NOMO-1 treated with dmso at 0.1 percent for 144 hours (cell line): ENCODE results near the gene TBR1.
A peak's percentile ranks its signal among the peaks of the same experiment; 100 is the strongest.

ENCODE experiments used
- DNase-seq: peaks from one replicate; lab custom pipeline; 2025; ENCODE audit not compliant: unreplicated experiment; lab: John Stamatoyannopoulos, UW

Gene TBR1

DNA sequence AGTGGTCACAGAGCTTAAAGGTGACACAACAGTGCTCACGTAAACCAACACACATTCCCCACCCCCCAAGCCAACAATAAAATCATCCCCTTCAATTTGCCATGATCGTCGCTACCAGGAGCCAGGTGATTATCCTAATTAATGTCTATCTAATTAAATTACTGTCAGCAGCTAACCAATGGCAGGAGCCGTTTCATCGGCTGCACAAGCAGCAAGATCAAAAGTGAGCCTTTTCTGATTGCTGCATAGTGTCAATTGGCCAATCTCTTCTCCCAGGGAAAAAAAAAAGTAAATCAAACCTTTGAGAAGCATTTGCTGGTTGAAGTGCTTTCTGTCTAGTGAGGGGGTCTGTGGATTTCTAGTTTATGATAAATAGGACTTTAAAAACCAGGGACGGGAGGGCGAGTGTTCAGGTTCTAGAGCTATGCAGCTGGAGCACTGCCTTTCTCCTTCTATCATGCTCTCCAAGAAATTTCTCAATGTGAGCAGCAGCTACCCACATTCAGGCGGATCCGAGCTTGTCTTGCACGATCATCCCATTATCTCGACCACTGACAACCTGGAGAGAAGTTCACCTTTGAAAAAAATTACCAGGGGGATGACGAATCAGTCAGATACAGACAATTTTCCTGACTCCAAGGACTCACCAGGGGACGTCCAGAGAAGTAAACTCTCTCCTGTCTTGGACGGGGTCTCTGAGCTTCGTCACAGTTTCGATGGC is at the start of gene TBR1:
Gene TBR1, plus strand, starts transcription at position 311 of the 721 bp plus-strand sequence. Its CDS starts 114 bp downstream, at position 425.
- no peak for DNase-seq

DNA sequence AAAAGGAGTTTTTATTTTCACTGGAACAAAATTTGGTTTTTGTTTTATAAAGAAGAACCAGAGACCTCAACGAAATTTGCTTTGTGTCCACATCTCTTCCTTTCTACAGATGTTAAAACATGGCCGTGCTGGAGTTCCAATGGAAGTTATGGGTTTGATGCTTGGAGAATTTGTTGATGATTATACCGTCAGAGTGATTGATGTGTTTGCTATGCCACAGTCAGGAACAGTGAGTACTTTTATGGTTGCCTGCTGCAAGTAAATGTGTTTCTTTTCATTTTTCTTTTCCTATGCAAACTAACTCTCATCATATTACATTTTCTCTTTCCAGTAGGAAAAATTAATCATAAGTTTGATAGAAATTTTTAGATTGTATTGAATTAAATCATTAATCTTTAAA is 48.4 kb upstream of the TBR1 start:
- DNase-seq, result no peak

DNA sequence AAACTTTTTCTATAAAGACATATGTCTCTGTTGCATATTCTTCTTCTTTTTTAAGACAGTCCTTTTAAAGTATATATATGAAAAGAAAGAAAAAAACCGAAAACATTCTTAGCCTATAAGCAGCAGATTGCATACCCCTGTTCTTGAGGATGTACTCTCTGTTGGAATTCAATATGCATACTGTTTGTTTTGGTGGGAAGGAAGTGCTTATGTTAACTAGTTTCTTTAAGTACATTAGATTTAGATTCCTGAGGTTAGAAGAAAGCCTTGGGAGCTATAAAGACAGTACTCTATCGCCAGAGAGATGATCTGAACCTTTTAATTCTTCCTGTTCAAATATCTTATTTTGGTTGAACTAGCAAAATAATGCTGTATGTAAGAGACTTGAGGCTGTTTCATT is 46.8 kb upstream of the TBR1 start:
- DNase-seq, result no peak

DNA sequence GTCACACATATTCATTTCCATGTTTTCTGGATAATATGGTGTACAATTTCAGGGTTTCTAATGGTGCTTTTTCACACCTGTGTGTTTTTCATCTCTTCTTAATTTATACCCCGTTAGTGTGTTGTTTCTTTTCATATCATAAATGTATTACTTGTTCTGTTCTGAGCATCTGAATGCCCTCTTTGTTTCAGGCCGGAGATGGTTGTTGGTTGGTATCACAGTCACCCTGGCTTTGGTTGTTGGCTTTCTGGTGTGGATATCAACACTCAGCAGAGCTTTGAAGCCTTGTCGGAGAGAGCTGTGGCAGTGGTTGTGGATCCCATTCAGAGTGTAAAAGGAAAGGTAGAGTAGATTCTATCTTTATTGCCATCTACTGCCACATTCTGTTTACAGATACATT is 45.1 kb upstream of the TBR1 start:
- DNase-seq, result no peak

DNA sequence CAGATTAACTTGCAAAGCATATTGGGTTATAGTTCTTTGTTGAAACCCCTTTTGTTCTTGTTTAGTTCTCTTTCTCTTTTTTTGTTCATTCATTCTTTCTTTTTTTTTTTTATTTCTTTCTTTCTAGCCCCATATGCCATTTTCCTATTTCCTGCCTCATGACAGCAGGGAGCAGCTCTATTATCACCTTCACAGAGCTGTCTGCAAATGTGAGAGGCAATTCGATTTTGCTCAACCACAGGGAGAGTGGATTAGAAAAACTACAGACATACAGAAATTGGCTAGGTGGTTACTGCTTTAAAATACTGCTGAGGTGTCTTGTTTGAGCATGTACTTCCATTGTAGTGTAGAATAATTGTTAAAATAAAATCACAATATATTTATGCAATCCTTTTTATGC is 44.2 kb upstream of the TBR1 start:
- no peak for DNase-seq

DNA sequence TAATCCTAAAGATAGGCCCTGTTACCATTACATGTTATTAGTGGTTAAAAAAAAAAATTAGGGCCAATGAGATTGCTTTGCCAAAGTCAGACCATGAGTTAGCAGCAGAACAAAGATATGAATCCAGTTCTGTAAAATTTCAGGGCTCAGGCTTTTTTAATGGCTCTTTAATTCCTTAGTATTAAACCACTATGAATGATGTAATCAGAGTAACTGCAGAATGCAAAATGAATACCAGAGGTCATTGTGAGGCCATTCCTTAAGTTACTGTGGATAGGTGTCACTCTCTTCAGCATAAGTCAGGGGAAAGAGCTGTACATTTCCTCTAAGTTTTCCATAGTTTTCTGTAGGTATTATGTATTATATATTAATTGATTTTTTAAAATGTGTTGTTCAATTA is 42.2 kb upstream of the TBR1 start:
- no peak for DNase-seq

DNA sequence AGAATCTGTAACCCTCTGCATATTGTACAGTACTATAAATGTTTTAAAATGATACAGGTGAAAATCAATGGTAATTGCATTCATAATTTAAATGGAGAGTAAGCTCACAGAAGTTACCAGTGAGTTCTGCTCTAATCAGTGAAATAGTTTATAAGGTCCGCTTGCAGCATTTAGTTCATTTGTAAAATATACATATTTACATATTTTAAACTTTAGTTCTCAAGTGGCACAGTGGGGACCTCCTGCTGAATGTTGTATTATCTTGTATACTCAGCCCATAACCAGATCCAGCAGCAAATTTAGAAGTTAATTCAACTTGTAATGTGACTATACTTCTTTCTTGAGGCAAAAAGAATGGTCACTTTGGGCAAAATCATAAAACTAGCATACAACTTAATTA is 41.7 kb upstream of the TBR1 start:
- no peak for DNase-seq

DNA sequence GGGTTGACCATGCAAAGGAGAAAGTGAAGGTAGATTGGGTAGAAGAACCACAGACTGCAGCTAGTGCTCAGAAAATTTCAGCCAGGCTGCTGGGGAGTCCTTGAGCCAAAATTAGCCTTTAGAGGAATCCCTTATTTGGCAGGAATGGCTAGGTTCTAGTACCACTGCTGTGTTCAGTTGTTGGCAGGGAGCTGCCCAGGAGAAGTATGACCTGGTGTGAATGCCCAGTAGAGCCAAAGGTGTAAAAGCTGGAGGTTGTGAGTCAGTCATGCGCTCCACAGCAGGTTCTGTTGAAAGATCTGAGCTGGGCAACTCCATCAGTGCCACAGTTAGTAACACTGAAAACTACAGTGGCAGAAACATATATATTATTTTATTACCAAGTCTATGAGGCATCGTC is 36.4 kb upstream of the TBR1 start:
- DNase-seq, result no peak

DNA sequence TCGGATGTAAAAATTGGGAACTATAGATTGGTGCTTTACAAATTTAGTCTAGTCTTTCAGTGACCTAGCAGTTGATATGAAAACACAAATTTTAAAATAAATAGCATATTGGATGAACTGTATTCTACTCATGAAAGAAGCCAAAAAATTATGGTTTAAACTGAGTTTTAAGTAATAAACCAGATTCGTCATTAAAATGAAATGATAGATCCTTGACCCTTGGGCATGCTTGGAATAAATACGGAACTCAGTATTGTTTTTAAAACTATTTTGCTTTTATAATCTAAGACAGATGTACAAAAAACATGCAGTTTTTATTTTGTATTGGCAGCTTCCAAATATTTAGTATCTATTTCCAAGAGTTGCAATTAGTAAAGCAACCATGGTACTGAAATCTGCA is 34.6 kb upstream of the TBR1 start:
- no peak for DNase-seq

DNA sequence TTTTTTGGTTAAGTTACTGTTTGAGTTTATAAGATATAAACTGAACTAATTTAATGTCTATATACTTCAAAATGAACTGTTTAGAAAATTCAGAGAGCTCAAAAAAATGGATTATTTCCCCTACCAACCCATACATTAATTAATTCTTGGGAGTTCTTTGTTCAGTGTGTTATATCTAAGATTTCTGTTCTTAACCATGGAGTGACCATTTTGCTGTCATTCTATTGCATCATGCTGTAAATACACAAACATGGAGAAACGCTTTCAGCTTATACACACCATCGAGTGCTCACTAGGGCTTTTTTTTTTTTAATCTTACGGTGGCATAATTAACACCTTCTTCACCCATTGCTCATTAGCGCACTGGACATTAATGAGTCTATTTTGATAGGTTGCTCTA is 33.4 kb upstream of the TBR1 start:
- no peak for DNase-seq

DNA sequence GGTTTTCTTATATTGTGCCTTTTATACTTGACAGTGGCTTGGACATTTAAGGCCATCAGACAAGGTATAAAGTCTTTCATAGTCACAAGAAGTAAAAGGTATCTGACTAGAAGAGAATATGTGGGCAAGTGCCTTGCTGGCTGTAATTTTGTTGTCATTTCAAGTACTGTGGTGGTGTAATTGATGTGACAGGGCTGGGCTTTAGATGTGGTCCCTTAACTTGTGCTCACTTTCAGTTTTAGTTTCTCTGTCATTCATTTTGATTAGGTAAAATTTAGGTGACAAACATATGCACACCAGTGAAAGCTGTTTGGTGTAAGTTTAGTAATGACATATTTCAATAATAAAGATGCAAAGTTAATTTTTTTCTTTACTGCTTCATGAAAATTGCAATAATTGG is 31.2 kb upstream of the TBR1 start:
- DNase-seq, result no peak

DNA sequence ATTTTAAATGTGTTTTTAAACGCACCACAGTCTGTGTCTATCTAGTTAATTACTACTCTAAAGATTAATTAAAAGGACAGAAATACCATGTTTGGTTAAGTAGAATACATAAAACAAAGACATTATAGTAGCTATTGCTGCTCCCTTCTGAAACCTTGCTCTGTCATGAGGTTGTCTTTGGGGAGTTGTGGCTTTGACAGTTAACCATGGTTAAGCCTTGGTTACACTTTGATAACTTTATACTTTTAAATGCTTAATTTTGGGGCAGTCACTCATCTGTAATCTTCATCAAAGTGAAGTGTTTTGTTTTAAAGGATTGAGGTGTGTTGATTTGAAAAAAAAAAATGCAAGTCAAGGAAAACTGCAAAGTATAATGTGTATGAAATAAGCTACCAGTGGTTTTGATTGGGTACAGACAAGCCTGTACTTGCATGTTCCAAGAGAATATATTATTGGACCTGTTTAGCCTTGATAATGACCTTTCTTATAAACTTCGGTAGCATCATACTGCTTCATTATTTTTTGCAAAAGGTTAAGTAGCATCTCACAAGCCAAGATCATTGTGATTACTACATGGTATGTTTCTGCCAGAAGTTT is 29.8 kb upstream of the TBR1 start:
- no peak for DNase-seq

DNA sequence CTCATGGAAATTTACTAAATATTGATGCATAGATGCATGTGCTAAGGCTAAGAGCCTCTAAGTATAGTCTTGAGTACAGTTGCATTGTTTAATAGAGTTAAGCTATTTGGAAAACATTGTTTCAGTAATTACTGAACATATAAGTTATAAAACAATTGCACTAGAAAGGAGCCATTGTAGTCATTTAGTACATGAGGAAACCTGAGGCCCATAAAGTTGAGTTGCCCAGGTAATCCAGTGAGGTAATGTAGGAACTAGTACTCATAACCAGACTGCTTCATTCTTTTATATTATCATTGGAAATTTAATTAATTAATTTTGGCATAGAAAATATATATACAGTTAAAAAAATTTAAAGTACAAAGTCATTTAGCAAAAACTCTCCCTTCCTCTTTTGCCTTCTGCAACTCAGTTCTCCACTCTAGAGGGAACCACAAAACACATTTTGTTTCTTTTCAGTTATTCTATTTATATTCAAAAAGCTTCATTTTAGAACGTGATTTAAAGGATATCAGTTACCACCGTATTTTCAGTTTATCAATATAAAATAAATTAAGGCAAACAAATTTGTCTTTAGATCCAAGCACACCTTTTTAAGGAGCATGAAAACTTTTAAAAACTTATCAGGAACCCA is 27.8 kb upstream of the TBR1 start:
- DNase-seq, result peak; percentile 7

DNA sequence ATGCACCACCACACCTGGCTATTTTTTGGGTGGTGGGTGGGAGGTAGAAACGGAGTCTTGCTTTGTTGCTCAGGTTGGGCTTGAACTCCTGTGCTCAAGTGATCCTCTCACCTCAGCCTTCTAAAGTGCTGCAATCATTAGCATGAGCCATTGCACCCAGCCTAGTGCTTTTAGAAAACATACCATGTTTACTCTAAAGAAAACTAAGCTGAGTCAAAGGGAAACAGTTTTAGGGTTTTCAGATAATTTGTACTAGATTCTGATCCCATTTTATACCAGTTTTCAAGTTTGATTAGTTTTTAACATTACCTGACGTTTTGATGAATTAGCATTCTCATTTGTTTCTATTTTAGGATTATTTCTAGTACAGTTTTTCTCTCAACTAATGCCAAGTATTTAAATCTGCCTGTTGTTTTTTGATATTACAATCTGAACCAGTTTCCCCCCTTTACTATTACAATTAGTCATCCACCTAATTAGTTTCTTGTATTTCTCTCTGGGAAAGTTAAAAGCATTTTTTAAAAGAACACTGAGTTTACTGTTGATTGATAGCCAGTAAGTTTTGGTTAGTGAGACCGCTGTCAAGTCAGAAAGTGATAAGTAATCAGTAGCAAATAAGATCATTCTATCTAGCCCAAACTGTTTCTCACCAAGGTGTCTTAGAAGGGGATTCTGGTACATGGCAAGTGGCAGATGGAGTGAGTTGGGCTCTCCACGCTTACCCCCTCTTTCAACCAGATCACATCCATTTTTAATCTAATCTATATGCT is 24.2 kb upstream of the TBR1 start:
- no peak for DNase-seq

DNA sequence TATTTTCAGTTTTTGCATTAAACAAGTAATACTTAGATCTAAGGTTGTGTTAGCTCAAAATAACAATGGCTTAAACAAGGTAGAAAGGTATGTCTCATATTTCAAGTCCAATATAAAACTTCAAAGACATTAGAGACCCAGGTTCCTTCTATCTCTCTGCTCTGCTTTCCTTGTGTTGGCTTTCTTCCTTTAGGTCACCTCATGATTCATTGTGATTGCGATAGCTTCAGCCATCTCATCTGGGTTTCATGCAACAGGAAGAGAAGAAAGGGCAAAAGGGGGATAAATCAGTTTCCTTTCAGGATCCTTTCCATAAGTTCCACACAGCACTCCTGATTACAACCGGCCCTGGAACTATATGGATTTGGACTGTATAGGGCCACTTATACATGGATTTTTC is 16.0 kb upstream of the TBR1 start:
- DNase-seq, result no peak

DNA sequence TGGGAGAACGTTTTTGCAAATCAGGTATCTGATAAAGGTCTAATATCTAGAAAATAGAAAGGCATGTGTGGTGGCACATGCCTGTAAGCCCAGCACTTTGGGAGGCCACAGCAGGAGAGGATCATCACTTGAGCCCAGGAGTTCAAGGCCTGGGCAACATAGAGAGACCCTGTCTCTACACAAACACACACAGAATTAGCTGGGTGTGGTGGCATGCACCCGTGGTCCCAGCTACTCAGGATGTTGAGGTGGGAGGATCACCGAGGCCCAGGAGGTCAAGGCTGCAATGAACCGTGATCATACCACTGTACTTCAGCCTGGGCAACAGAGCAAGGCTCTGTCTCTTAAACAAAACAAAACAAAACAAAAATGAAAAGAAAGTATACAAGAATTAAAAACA is 13.8 kb upstream of the TBR1 start:
- no peak for DNase-seq

DNA sequence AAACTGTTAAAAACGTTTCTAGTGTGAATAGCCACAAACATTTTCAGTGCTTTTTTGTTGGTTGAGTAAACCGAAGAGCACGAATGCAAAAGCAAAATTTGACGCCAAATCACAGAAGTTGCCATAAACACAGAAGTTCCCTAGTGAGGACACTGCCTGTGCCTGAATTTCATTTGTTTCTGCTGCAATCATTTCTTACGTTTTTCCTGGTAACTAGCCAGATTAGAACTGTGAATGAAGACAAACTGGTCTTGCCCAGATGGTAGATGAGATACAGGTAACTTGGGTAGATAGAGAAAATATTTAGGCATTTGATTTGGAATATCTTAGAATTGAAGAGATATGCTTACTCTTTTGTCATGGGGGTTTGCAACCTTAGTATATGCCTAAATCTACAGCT is 9.8 kb upstream of the TBR1 start:
- DNase-seq, result no peak

DNA sequence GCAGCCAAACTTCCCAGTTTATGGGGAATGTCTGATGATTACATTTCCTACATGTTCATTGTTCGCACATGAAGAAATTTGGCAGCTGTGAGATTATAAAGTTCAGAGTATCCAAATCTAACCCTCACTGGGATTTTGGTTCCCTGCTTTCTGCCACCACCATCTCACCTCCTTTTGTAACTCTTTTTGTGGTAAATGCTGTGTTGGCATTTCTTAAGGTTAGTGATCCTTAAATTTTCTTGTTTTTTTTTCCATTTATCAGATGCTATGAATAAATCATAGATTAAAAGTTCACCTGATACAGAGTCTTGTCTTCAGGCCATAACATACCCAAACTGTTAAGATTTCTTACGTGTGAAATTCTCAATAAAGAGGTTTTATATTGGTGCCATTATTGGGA is 8.5 kb upstream of the TBR1 start:
- no peak for DNase-seq

DNA sequence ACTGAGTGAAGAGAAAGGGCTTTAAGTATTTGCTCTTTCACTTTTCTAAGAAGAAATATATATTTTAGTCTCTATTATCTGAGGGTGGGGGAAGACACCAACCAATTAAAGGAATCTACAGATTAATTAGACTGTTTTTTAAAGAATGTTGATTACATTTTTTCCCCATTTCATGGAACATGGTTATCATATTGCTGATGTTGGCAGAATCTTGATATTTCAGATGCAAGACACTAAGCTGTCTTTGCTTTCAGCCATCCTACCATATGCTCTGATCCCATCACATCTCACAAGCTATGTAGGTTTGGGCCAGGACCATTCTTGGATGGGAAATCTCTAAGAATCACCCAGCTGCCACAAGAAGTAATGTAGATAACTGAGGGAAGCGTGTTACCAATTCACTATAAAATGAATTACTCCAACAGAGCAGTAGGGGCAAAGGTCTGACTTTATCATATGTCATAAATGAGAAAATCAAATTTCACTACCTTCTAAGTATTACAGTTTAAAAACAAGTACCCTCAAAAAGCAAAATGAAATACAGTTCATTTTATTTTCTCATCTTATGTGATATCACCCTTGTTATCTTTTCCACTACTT is 6.7 kb upstream of the TBR1 start:
- DNase-seq, result no peak

DNA sequence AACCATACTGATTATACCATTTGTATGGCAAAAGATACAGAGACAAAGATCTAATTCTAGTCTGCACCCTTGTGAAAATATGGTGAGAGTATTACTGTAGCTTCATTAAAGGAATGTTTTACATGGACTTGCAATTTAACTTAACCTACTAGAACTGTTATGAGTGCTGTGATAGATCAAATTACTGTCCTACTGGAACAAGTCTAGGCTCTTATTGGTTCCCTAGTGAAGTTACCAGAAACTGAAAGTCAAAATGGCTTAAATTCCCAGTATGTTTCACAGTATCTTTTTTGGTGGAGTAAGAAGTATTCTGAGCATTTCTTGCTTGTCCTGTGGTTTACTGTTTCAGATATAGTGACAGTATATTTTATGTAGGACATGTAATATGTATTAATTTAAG is 3.8 kb upstream of the TBR1 start:
- DNase-seq, result no peak
